GM23338 (cell line): ENCODE measurements around the gene LST1. TPM values are rescaled to one million over a fixed set of nuclear protein-coding genes. Genes with fewer than 3 reads are reported as not detected.
A peak's percentile ranks its signal among the peaks of the same experiment; 100 is the strongest.

Experiments
- ATAC-seq: fragments of 200-7000 bp; cut with Tn5 transposase; 3 replicates; pipeline ENCODE4 v1.9.1; 2020
- DNase-seq: peaks from one replicate; pipeline ENCODE4 v3.0.0-alpha.2; 2015; ENCODE audit warnings: low spot score
- H2AFZ ChIP-seq: fragments of 200-600 bp; sonication (generic); 2 replicates; pipeline ENCODE4 v1.8.0; 2016; ENCODE audit warnings: antibody characterized with exemption, mild to moderate bottlenecking, moderate library complexity
- H3F3A ChIP-seq: fragments of 200-600 bp; sonication (generic); replicated peaks from 2 replicates; pipeline ENCODE4 v1.8.0; 2017; ENCODE audit warnings: antibody characterized with exemption, mixed run types, low read depth
- H3K27ac ChIP-seq: fragments of 200-600 bp; sonication (generic); 2 replicates; pipeline ENCODE4 v1.6.1; 2016; ENCODE audit warnings: low read depth
- H3K27me3 ChIP-seq: fragments of 200-600 bp; sonication (generic); 2 replicates; pipeline ENCODE4 v1.8.0; 2016; ENCODE audit warnings: mild to moderate bottlenecking, mixed run types, moderate library complexity; ENCODE audit not compliant: insufficient read depth
- H3K36me3 ChIP-seq: fragments of 200-600 bp; sonication (generic); 2 replicates; pipeline ENCODE4 v1.8.0; 2016; ENCODE audit warnings: mild to moderate bottlenecking; ENCODE audit not compliant: insufficient read depth
- H3K4me1 ChIP-seq: fragments of 200-600 bp; sonication (generic); 2 replicates; pipeline ENCODE4 v1.8.0; 2016; ENCODE audit warnings: mild to moderate bottlenecking, moderate library complexity; ENCODE audit not compliant: insufficient read depth
- H3K4me2 ChIP-seq: fragments of 200-600 bp; sonication (generic); 2 replicates; pipeline ENCODE4 v1.7.1; 2017; ENCODE audit warnings: mixed run types
- H3K4me3 ChIP-seq: fragments of 200-600 bp; sonication (generic); 2 replicates; pipeline ENCODE4 v1.6.1; 2016; ENCODE audit warnings: mixed run types
- H3K79me2 ChIP-seq: fragments of 200-600 bp; sonication (generic); replicated peaks from 2 replicates; pipeline ENCODE4 v1.8.0; 2017; ENCODE audit warnings: mild to moderate bottlenecking; ENCODE audit not compliant: insufficient read depth
- H3K9me2 ChIP-seq: fragments of 200-600 bp; sonication (generic); 2 replicates; pipeline ENCODE4 v1.8.0; 2017; ENCODE audit not compliant: insufficient read depth
- H4K20me1 ChIP-seq: fragments of 200-600 bp; sonication (generic); replicated peaks from 2 replicates; pipeline ENCODE4 v1.8.0; 2017; ENCODE audit warnings: mild to moderate bottlenecking; ENCODE audit not compliant: insufficient read depth
- H3K27ac Mint-ChIP-seq: 2 replicates; pipeline ENCODE4 v1.8.0; 2020; ENCODE audit warnings: inconsistent platforms, mild to moderate bottlenecking, moderate library complexity, mixed read lengths
- H3K27me3 Mint-ChIP-seq: 3 replicates; pipeline ENCODE4 v1.8.0; 2022; ENCODE audit warnings: low read depth, mild to moderate bottlenecking, moderate library complexity, mixed read lengths, inconsistent platforms; ENCODE audit not compliant: insufficient read depth, poor library complexity
- H3K36me3 Mint-ChIP-seq: 3 replicates; pipeline ENCODE4 v1.8.0; 2021; ENCODE audit warnings: low read depth, mild to moderate bottlenecking, inconsistent platforms, moderate library complexity, mixed read lengths
- H3K4me1 Mint-ChIP-seq: 3 replicates; pipeline ENCODE4 v1.8.0; 2020; ENCODE audit warnings: mild to moderate bottlenecking, inconsistent platforms, mixed read lengths
- H3K4me3 Mint-ChIP-seq: 3 replicates; pipeline ENCODE4 v1.8.0; 2021; ENCODE audit warnings: moderate library complexity, mild to moderate bottlenecking, inconsistent platforms, mixed read lengths
- H3K9me3 Mint-ChIP-seq: 3 replicates; pipeline ENCODE4 v1.8.0; 2020; ENCODE audit warnings: moderate library complexity, mild to moderate bottlenecking, inconsistent platforms, mixed read lengths
- CREB1 ChIP-seq: fragments of 250-450 bp; sonication (Bioruptor Pico); IDR thresholded peaks from 2 replicates; pipeline ENCODE4 v1.5.0; 2020; ENCODE audit warnings: low read depth, mild to moderate bottlenecking, moderate library complexity
- EZH2 ChIP-seq: fragments of 200-600 bp; sonication (generic); IDR thresholded peaks from one replicate; pipeline ENCODE4 v1.8.0; 2017; ENCODE audit warnings: antibody characterized with exemption, mild to moderate bottlenecking, low read depth; ENCODE audit not compliant: unreplicated experiment
- EZH2phosphoT487 ChIP-seq: fragments of 200-600 bp; sonication (generic); IDR thresholded peaks from one replicate; pipeline ENCODE4 v1.8.1; 2018; ENCODE audit warnings: antibody characterized with exemption; ENCODE audit not compliant: unreplicated experiment
- JUNB ChIP-seq: IDR thresholded peaks from one replicate; pipeline ENCODE4 v1.6.1; 2016; ENCODE audit warnings: antibody characterized with exemption; ENCODE audit not compliant: unreplicated experiment
- NANOG ChIP-seq: IDR thresholded peaks from 2 replicates; pipeline ENCODE4 v1.6.1; 2016; ENCODE audit warnings: antibody characterized with exemption, borderline replicate concordance
- POLR2AphosphoS5 ChIP-seq: IDR thresholded peaks from 2 replicates; pipeline ENCODE4 v1.6.1; 2016; ENCODE audit warnings: antibody characterized with exemption, low read depth
- STAT1 ChIP-seq: IDR thresholded peaks from one replicate; pipeline ENCODE4 v1.6.1; 2016; ENCODE audit warnings: antibody characterized with exemption; ENCODE audit not compliant: unreplicated experiment
- ZNF114 ChIP-seq: fragments of 250-450 bp; sonication (Bioruptor Pico); IDR thresholded peaks from 2 replicates; pipeline ENCODE4 v1.5.0; 2020; ENCODE audit warnings: mild to moderate bottlenecking, moderate library complexity
- ZNF331 ChIP-seq: fragments of 250-450 bp; sonication (Bioruptor Pico); IDR thresholded peaks from 2 replicates; pipeline ENCODE4 v1.5.0; 2020; ENCODE audit warnings: low read depth, mild to moderate bottlenecking, moderate library complexity
- polyA plus RNA-seq: library from polyadenylated mRNA; unstranded; fragments of >200 nt; fragmentation: Nextera tagmentation; extraction: Ambion mirVana; gene quantifications from 2 replicates; pipeline ENCODE4 v1.2.1, GENCODE V29; 2016
- total RNA-seq: library from RNA; depleted of rRNA; stranded (reverse); fragments of >200 nt; shearing (Covaris generic); gene quantifications from 2 replicates; pipeline ENCODE4 v1.2.3, GENCODE V29; 2014
- TF ChIP-seq, protein P1 (sequence below), 2 experiments: fragments of 200-600 bp in 1 of 2; sonication (generic) in 1 of 2; conservative IDR thresholded peaks; 2 replicates each; pipeline versions ENCODE4 v1.5.1 to v1.6.1; 2016 to 2017; ENCODE audit warnings: antibody characterized with exemption in 2 of 2, low read depth in 2 of 2, mild to moderate bottlenecking in 2 of 2, moderate library complexity in 1 of 2
- TF ChIP-seq, protein P2 (sequence below): IDR thresholded peaks from one replicate; pipeline ENCODE4 v1.6.1; 2018; ENCODE audit warnings: antibody characterized with exemption; ENCODE audit not compliant: unreplicated experiment
- TF ChIP-seq, protein P3 (sequence below): fragments of 250-450 bp; sonication (Bioruptor Pico); IDR thresholded peaks from 2 replicates; pipeline ENCODE4 v1.5.0; 2020; ENCODE audit warnings: mild to moderate bottlenecking, moderate library complexity
- TF ChIP-seq, protein P4 (sequence below): IDR thresholded peaks from 2 replicates; pipeline ENCODE4 v1.6.1; 2016; ENCODE audit warnings: antibody characterized with exemption

Gene LST1
- total and polyA plus RNA-seq, 2 experiments from 2014 or later = 0.37 TPM; not detected in 1

DNA sequence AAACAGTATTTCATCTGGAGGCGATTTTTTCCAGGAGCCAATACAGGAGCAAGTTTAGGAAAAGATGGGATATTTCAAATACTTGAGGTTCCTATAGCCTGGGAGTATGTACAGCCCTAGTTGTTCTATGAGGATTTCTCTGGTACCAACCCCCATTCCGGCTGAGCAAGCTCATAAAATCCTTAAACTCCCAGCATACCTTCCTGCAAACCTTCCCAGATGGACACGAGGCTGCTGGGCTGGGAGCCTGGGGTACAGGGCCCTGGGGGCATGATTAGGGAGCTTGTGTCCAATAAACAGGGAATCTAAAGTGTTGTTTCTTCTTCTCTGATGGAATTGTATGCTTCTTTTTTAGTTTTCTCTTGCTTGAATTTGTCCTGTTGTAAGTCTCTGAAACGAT lies 35.9 kb downstream of the LST1 start:
- peak overlapping the region; percentile 100; the same call in 1 of the 2 replicates for H3K27ac ChIP-seq
- H2AFZ ChIP-seq = no peak overlapping the region
- peaks cover 36% of the 10 kb centered on the region for H3F3A ChIP-seq
- peaks cover 68% of the 10 kb centered on the region for H3K36me3 Mint-ChIP-seq
- H3K36me3 ChIP-seq = peaks cover 45% of the 10 kb centered on the region
- peak overlapping the region; percentile 99 for H3K4me2 ChIP-seq
- H3K27me3 ChIP-seq = no peaks in the 10 kb centered on the region
- H3K4me3 ChIP-seq = peak overlapping the region; percentile 100
- H3K79me2 ChIP-seq = peaks cover 54% of the 10 kb centered on the region
- TF ChIP-seq JUNB (no peak), EZH2phosphoT487 (no peak), ZNF331 (no peak), EZH2 (no peak), STAT1 (no peak), ZNF114 (CRISPR knock-in tag) (no peak), CREB1 (CRISPR knock-in tag) (no peak), POLR2AphosphoS5 (no peak), NANOG (no peak)
- TF ChIP-seq, protein P1, sequence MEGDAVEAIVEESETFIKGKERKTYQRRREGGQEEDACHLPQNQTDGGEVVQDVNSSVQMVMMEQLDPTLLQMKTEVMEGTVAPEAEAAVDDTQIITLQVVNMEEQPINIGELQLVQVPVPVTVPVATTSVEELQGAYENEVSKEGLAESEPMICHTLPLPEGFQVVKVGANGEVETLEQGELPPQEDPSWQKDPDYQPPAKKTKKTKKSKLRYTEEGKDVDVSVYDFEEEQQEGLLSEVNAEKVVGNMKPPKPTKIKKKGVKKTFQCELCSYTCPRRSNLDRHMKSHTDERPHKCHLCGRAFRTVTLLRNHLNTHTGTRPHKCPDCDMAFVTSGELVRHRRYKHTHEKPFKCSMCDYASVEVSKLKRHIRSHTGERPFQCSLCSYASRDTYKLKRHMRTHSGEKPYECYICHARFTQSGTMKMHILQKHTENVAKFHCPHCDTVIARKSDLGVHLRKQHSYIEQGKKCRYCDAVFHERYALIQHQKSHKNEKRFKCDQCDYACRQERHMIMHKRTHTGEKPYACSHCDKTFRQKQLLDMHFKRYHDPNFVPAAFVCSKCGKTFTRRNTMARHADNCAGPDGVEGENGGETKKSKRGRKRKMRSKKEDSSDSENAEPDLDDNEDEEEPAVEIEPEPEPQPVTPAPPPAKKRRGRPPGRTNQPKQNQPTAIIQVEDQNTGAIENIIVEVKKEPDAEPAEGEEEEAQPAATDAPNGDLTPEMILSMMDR (conservative IDR thresholded peaks at IDR 0.05; ENCODE audit: low read depth in 2 of 2) = no peak
- TF ChIP-seq, protein P2, sequence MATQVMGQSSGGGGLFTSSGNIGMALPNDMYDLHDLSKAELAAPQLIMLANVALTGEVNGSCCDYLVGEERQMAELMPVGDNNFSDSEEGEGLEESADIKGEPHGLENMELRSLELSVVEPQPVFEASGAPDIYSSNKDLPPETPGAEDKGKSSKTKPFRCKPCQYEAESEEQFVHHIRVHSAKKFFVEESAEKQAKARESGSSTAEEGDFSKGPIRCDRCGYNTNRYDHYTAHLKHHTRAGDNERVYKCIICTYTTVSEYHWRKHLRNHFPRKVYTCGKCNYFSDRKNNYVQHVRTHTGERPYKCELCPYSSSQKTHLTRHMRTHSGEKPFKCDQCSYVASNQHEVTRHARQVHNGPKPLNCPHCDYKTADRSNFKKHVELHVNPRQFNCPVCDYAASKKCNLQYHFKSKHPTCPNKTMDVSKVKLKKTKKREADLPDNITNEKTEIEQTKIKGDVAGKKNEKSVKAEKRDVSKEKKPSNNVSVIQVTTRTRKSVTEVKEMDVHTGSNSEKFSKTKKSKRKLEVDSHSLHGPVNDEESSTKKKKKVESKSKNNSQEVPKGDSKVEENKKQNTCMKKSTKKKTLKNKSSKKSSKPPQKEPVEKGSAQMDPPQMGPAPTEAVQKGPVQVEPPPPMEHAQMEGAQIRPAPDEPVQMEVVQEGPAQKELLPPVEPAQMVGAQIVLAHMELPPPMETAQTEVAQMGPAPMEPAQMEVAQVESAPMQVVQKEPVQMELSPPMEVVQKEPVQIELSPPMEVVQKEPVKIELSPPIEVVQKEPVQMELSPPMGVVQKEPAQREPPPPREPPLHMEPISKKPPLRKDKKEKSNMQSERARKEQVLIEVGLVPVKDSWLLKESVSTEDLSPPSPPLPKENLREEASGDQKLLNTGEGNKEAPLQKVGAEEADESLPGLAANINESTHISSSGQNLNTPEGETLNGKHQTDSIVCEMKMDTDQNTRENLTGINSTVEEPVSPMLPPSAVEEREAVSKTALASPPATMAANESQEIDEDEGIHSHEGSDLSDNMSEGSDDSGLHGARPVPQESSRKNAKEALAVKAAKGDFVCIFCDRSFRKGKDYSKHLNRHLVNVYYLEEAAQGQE = no peak
- TF ChIP-seq, protein P3, sequence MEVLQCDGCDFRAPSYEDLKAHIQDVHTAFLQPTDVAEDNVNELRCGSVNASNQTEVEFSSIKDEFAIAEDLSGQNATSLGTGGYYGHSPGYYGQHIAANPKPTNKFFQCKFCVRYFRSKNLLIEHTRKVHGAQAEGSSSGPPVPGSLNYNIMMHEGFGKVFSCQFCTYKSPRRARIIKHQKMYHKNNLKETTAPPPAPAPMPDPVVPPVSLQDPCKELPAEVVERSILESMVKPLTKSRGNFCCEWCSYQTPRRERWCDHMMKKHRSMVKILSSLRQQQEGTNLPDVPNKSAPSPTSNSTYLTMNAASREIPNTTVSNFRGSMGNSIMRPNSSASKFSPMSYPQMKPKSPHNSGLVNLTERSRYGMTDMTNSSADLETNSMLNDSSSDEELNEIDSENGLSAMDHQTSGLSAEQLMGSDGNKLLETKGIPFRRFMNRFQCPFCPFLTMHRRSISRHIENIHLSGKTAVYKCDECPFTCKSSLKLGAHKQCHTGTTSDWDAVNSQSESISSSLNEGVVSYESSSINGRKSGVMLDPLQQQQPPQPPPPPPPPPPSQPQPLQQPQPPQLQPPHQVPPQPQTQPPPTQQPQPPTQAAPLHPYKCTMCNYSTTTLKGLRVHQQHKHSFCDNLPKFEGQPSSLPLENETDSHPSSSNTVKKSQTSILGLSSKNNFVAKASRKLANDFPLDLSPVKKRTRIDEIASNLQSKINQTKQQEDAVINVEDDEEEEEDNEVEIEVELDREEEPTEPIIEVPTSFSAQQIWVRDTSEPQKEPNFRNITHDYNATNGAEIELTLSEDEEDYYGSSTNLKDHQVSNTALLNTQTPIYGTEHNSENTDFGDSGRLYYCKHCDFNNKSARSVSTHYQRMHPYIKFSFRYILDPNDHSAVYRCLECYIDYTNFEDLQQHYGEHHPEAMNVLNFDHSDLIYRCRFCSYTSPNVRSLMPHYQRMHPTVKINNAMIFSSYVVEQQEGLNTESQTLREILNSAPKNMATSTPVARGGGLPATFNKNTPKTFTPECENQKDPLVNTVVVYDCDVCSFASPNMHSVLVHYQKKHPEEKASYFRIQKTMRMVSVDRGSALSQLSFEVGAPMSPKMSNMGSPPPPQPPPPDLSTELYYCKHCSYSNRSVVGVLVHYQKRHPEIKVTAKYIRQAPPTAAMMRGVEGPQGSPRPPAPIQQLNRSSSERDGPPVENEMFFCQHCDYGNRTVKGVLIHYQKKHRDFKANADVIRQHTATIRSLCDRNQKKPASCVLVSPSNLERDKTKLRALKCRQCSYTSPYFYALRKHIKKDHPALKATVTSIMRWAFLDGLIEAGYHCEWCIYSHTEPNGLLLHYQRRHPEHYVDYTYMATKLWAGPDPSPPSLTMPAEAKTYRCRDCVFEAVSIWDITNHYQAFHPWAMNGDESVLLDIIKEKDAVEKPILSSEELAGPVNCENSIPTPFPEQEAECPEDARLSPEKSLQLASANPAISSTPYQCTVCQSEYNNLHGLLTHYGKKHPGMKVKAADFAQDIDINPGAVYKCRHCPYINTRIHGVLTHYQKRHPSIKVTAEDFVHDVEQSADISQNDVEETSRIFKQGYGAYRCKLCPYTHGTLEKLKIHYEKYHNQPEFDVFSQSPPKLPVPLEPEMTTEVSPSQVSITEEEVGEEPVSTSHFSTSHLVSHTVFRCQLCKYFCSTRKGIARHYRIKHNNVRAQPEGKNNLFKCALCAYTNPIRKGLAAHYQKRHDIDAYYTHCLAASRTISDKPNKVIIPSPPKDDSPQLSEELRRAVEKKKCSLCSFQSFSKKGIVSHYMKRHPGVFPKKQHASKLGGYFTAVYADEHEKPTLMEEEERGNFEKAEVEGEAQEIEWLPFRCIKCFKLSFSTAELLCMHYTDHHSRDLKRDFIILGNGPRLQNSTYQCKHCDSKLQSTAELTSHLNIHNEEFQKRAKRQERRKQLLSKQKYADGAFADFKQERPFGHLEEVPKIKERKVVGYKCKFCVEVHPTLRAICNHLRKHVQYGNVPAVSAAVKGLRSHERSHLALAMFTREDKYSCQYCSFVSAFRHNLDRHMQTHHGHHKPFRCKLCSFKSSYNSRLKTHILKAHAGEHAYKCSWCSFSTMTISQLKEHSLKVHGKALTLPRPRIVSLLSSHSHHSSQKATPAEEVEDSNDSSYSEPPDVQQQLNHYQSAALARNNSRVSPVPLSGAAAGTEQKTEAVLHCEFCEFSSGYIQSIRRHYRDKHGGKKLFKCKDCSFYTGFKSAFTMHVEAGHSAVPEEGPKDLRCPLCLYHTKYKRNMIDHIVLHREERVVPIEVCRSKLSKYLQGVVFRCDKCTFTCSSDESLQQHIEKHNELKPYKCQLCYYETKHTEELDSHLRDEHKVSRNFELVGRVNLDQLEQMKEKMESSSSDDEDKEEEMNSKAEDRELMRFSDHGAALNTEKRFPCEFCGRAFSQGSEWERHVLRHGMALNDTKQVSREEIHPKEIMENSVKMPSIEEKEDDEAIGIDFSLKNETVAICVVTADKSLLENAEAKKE (CRISPR knock-in tag) = no peak
- TF ChIP-seq, protein P4, sequence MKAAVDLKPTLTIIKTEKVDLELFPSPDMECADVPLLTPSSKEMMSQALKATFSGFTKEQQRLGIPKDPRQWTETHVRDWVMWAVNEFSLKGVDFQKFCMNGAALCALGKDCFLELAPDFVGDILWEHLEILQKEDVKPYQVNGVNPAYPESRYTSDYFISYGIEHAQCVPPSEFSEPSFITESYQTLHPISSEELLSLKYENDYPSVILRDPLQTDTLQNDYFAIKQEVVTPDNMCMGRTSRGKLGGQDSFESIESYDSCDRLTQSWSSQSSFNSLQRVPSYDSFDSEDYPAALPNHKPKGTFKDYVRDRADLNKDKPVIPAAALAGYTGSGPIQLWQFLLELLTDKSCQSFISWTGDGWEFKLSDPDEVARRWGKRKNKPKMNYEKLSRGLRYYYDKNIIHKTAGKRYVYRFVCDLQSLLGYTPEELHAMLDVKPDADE = no peak
- no peaks in the 10 kb centered on the region for H3K9me2 ChIP-seq
- peaks cover 26% of the 10 kb centered on the region for H3K27me3 Mint-ChIP-seq
- H3K27ac Mint-ChIP-seq = peak overlapping the region; percentile 99
- H4K20me1 ChIP-seq = peaks cover 36% of the 10 kb centered on the region
- no peak for ATAC-seq
- no peak for DNase-seq
- peak overlapping the region; percentile 94 for H3K4me3 Mint-ChIP-seq
- peaks cover 15% of the 10 kb centered on the region for H3K4me1 ChIP-seq
- H3K4me1 Mint-ChIP-seq = peaks cover 9% of the 10 kb centered on the region
- H3K9me3 Mint-ChIP-seq = peaks cover 6% of the 10 kb centered on the region
